Measurements from ENCODE around the gene SLC7A5.

SLC7A5 gene

GRCh38 chr16:87806261-87806640 lies 63.1 kb downstream of the SLC7A5 start:
- no peaks in the 10 kb centered on the region for H3F3A ChIP-seq (ENCODE audit: low read depth)

GRCh38 chr16:87803385-87803784 lies 65.9 kb downstream of the SLC7A5 start:
- Histone ChIP-seq H3K9me2 (replicated peaks; ENCODE audit: low read depth, low read length) (no peaks in the 10 kb centered on the region), H4K20me1 (ENCODE audit: insufficient read depth, low read length, poor library complexity, severe bottlenecking) (no peaks in the 10 kb centered on the region), H3K27me3 (ENCODE audit: insufficient read depth, low read length, poor library complexity, severe bottlenecking) (no peaks in the 10 kb centered on the region), H3K4me3 (ENCODE audit: low read length, poor library complexity, severe bottlenecking) (no peak overlapping the region), H3K9me3 (ENCODE audit: insufficient read depth, low read depth, low read length) (no peaks in the 10 kb centered on the region), H3K36me3 (ENCODE audit: insufficient read depth, low read length) (no peaks in the 10 kb centered on the region), H3K79me2 (ENCODE audit: insufficient read depth, low read length) (no peaks in the 10 kb centered on the region), H3K9ac (ENCODE audit: low read depth, low read length, poor library complexity, severe bottlenecking) (no peak overlapping the region), H2AFZ (ENCODE audit: low read length) (no peak overlapping the region), H3F3A (ENCODE audit: low read depth) (no peaks in the 10 kb centered on the region), H3K4me1 (ENCODE audit: insufficient read depth, low read length, poor library complexity, severe bottlenecking) (peaks cover 8% of the 10 kb centered on the region), H3K4me2 (ENCODE audit: low read depth, low read length, poor library complexity, severe bottlenecking) (no peak overlapping the region)
- TF ChIP-seq EZH2phosphoT487 (IDR thresholded peaks at IDR 0.05; ENCODE audit: borderline replicate concordance) (no peak), CTCF (conservative IDR thresholded peaks at IDR 0.05; ENCODE audit: low read length) (no peak)

More at GRCh38 chr16:87806261-87806640, 63.1 kb downstream of the SLC7A5 start:
- H3K9me2 ChIP-seq (replicated peaks; ENCODE audit: low read depth, low read length) = no peaks in the 10 kb centered on the region
- no peaks in the 10 kb centered on the region for H4K20me1 ChIP-seq (ENCODE audit: insufficient read depth, low read length, poor library complexity, severe bottlenecking)
- no peaks in the 10 kb centered on the region for H3K36me3 ChIP-seq (ENCODE audit: insufficient read depth, low read length)
- H3K79me2 ChIP-seq (ENCODE audit: insufficient read depth, low read length) = no peaks in the 10 kb centered on the region
- no peak overlapping the region for H2AFZ ChIP-seq (ENCODE audit: low read length)
- TF ChIP-seq CTCF (conservative IDR thresholded peaks at IDR 0.05; ENCODE audit: low read length) (no peak), EZH2phosphoT487 (IDR thresholded peaks at IDR 0.05; ENCODE audit: borderline replicate concordance) (no peak)
- no peak overlapping the region for H3K9ac ChIP-seq (ENCODE audit: low read depth, low read length, poor library complexity, severe bottlenecking)
- no peaks in the 10 kb centered on the region for H3K27me3 ChIP-seq (ENCODE audit: insufficient read depth, low read length, poor library complexity, severe bottlenecking)
- H3K4me3 ChIP-seq (ENCODE audit: low read length, poor library complexity, severe bottlenecking) = no peak overlapping the region
- H3K4me2 ChIP-seq (ENCODE audit: low read depth, low read length, poor library complexity, severe bottlenecking) = no peak overlapping the region
- peaks cover 10% of the 10 kb centered on the region for H3K4me1 ChIP-seq (ENCODE audit: insufficient read depth, low read length, poor library complexity, severe bottlenecking)
- H3K9me3 ChIP-seq (ENCODE audit: insufficient read depth, low read depth, low read length) = no peaks in the 10 kb centered on the region

DNA sequence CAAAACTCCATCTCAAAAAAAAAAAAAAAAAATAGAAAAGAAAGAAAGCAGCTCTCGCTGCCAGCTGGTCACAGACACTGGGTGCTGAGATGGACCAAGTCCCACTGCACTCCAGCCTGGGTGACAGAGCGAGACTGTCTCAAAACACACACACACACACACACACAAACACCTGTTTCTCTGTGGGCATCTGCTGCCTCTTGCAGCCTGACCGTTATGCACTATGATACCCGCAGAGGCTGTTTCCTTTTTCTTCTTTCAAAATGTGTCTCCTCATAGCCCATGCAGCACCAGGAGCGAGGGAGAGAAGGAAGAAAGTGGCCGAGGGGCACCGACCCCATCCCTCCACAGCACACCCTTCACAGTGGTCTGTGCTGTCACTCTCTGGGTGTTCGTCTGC lies 66.6 kb downstream of the SLC7A5 start:
- Histone ChIP-seq H3K4me3 (ENCODE audit: low read length, poor library complexity, severe bottlenecking) (no peak overlapping the region), H3K9me2 (replicated peaks; ENCODE audit: low read depth, low read length) (no peaks in the 10 kb centered on the region), H3K4me2 (ENCODE audit: low read depth, low read length, poor library complexity, severe bottlenecking) (no peak overlapping the region), H3K79me2 (ENCODE audit: insufficient read depth, low read length) (no peaks in the 10 kb centered on the region), H3K36me3 (ENCODE audit: insufficient read depth, low read length) (no peaks in the 10 kb centered on the region), H3K9me3 (ENCODE audit: insufficient read depth, low read depth, low read length) (no peaks in the 10 kb centered on the region), H3F3A (ENCODE audit: low read depth) (no peaks in the 10 kb centered on the region), H3K27me3 (ENCODE audit: insufficient read depth, low read length, poor library complexity, severe bottlenecking) (no peaks in the 10 kb centered on the region), H3K4me1 (ENCODE audit: insufficient read depth, low read length, poor library complexity, severe bottlenecking) (peaks cover 8% of the 10 kb centered on the region), H2AFZ (ENCODE audit: low read length) (no peak overlapping the region), H3K9ac (ENCODE audit: low read depth, low read length, poor library complexity, severe bottlenecking) (no peak overlapping the region), H4K20me1 (ENCODE audit: insufficient read depth, low read length, poor library complexity, severe bottlenecking) (no peaks in the 10 kb centered on the region)
- TF ChIP-seq EZH2phosphoT487 (IDR thresholded peaks at IDR 0.05; ENCODE audit: borderline replicate concordance) (no peak), CTCF (conservative IDR thresholded peaks at IDR 0.05; ENCODE audit: low read length) (no peak)

Measured in Loucy (cell line).